ENCODE measurements around the gene MYMX.

DNA sequence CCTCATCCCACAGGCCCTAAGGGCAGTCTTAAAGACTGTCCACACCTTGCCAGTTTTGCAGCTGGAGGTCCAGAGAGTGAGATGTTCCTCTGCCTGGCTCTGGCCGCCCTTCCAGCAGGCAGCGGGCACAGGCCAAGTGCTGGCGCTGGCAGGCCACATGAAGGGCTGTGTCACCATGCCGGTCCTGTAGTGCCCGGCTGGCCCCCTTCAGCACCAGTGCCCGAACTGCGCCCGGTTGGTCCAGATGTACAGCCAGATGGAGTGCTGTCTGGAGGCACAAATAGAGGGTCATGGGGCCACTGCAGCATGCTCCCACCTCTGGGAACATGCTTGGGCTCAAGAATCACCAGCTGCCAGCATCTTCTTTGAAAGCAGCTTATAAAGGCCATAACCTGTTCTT is 44.9 kb downstream of the MYMX start:
- TF ChIP-seq, protein P1, sequence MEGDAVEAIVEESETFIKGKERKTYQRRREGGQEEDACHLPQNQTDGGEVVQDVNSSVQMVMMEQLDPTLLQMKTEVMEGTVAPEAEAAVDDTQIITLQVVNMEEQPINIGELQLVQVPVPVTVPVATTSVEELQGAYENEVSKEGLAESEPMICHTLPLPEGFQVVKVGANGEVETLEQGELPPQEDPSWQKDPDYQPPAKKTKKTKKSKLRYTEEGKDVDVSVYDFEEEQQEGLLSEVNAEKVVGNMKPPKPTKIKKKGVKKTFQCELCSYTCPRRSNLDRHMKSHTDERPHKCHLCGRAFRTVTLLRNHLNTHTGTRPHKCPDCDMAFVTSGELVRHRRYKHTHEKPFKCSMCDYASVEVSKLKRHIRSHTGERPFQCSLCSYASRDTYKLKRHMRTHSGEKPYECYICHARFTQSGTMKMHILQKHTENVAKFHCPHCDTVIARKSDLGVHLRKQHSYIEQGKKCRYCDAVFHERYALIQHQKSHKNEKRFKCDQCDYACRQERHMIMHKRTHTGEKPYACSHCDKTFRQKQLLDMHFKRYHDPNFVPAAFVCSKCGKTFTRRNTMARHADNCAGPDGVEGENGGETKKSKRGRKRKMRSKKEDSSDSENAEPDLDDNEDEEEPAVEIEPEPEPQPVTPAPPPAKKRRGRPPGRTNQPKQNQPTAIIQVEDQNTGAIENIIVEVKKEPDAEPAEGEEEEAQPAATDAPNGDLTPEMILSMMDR (IDR thresholded peaks at IDR 0.05; ENCODE audit: insufficient read depth, low read depth, low read length) = no peak
- no peak for TF ChIP-seq EZH2 (IDR thresholded peaks at IDR 0.05; ENCODE audit: insufficient read depth, low read length)
